Frontal cortex (tissue), 4 donors: Measurements from ENCODE around the gene C2CD3. TPM values are rescaled to one million over a fixed set of nuclear protein-coding genes. Genes with fewer than 3 reads are reported as not detected.

ENCODE experiments used
- DNase-seq, 2 donors: peaks; one replicate each; pipeline ENCODE4 v3.0.0; 2012; ENCODE audit warnings: low spot score in 2 of 2
- FAIRE-seq: peaks from 2 replicates; lab custom pipeline; 2012; peaks lifted over from hg19 to GRCh38; lab: Jason Lieb, UNC
- small RNA-seq: library from RNA; depleted of rRNA; stranded (forward); fragments of <200 nt; gene quantifications from one replicate; pipeline ENCODE3, GENCODE V24; 2014
- total RNA-seq: library from RNA; depleted of rRNA; stranded (reverse); fragments of >200 nt; gene quantifications from one replicate; pipeline ENCODE4 v1.2.3, GENCODE V29; 2014
- donor health status: control.
- donor health status: control.
- donor health status: control.

The C2CD3 gene
- total RNA-seq, 1 donor from 2014 or later = 11.8 TPM

GRCh38 chr11:73975479-73975757 is 195.4 kb downstream of the C2CD3 start:
- FAIRE-seq (no peak), DNase-seq (no peak)

- FAIRE-seq (no peak), DNase-seq (no peak)
Measured at GRCh38 chr11:73974604-73975478, 196.0 kb downstream of the C2CD3 start.

GRCh38 chr11:73972620-73973449 is 198.0 kb downstream of the C2CD3 start:
- DNase-seq (no peak), FAIRE-seq (no peak)

GRCh38 chr11:73972187-73972586 is 198.6 kb downstream of the C2CD3 start:
- no peak for FAIRE-seq
- DNase-seq = no peak

- FAIRE-seq (no peak), DNase-seq (no peak)
Measured at GRCh38 chr11:73971175-73971719, 199.6 kb downstream of the C2CD3 start.

- FAIRE-seq = no peak
- DNase-seq = no peak
Measured at GRCh38 chr11:73969991-73970800, 200.6 kb downstream of the C2CD3 start.

GRCh38 chr11:73969091-73969490 is 201.7 kb downstream of the C2CD3 start:
- DNase-seq (no peak), FAIRE-seq (no peak)

- FAIRE-seq (no peak), DNase-seq (no peak)
Measured at GRCh38 chr11:73968356-73968966, 202.3 kb downstream of the C2CD3 start.

GRCh38 chr11:73965764-73966121 is 205.1 kb downstream of the C2CD3 start:
- DNase-seq = no peak
- no peak for FAIRE-seq

- DNase-seq (no peak), FAIRE-seq (no peak)
Measured at GRCh38 chr11:73965076-73965763, 205.6 kb downstream of the C2CD3 start.

GRCh38 chr11:73963861-73964260 is 206.9 kb downstream of the C2CD3 start:
- no peak for FAIRE-seq
- DNase-seq = no peak

Small RNA genes lying within 50 kb of the gene (small RNA-seq; reads per million reads assigned to genes)
- gene AP002392.1 = not detected

Other genes starting within 250 kb of the C2CD3 start
- not detected for gene DNAJB13, start 220.0 kb downstream of the C2CD3 start, total RNA-seq
- gene UCP2, start 188.2 kb downstream of the C2CD3 start, total RNA-seq = 1.6 TPM
- 0.82 TPM for gene UCP3, start 161.9 kb downstream of the C2CD3 start, total RNA-seq
- gene PPME1, start 287 bp upstream of the C2CD3 start, total RNA-seq = 45.7 TPM
- 0.41 TPM for gene P4HA3, start 140.6 kb upstream of the C2CD3 start, total RNA-seq
- gene PGM2L1, start 227.4 kb upstream of the C2CD3 start, total RNA-seq = 203 TPM